CD14-positive monocyte (primary cell): ENCODE data around the gene PPP2R2C. TPM values are rescaled to one million over a fixed set of nuclear protein-coding genes. Genes with fewer than 3 reads are reported as not detected.

Experiments used
- DNase-seq, 3 donors: peaks; one replicate each; pipeline ENCODE4 v3.0.0-alpha.2; 2011 to 2022
- H2AFZ ChIP-seq: 2 replicates; pipeline ENCODE4 v1.6.0; 2012; ENCODE audit warnings: mild to moderate bottlenecking, low read depth, low read length, inconsistent platforms; ENCODE audit not compliant: insufficient read depth, poor library complexity, severe bottlenecking
- H3K27ac ChIP-seq, 2 donors: 1 replicate in 1 of 2; 2 replicates in 1 of 2; pipeline ENCODE4 v1.5.1; 2012 to 2013; ENCODE audit warnings: low read length in 2 of 2, control low read depth in 1 of 2, inconsistent platforms in 1 of 2, low read depth in 1 of 2, mild to moderate bottlenecking in 1 of 2
- H3K27me3 ChIP-seq, 2 donors: one replicate each; pipeline versions ENCODE4 v1.6.0 to v1.6.1; 2011 to 2013; ENCODE audit warnings: low read length in 2 of 2; ENCODE audit not compliant: control insufficient read depth in 2 of 2, insufficient read depth in 2 of 2
- H3K36me3 ChIP-seq, 2 donors: replicated peaks in 1 of 2; 1 replicate in 1 of 2; 2 replicates in 1 of 2; pipeline versions ENCODE4 v1.5.1 to v1.6.1; 2012 to 2013; ENCODE audit warnings: low read length in 2 of 2, control low read depth in 1 of 2, inconsistent platforms in 1 of 2, mild to moderate bottlenecking in 1 of 2; ENCODE audit not compliant: insufficient read depth in 2 of 2, control insufficient read depth in 1 of 2
- H3K4me1 ChIP-seq, 2 donors: 1 replicate in 1 of 2; 2 replicates in 1 of 2; pipeline versions ENCODE4 v1.5.1 to v1.6.1; 2012 to 2013; ENCODE audit warnings: low read length in 2 of 2, control low read depth in 1 of 2, inconsistent platforms in 1 of 2, mild to moderate bottlenecking in 1 of 2, moderate library complexity in 1 of 2; ENCODE audit not compliant: insufficient read depth in 2 of 2, control insufficient read depth in 1 of 2
- H3K4me2 ChIP-seq: replicated peaks from 2 replicates; pipeline ENCODE3; 2012; ENCODE audit warnings: low read length, moderate library complexity, mild to moderate bottlenecking; ENCODE audit not compliant: poor library complexity, severe bottlenecking; ENCODE audit errors: extremely low read depth
- H3K4me3 ChIP-seq, 3 experiments: fragments of 200-600 bp in 1 of 3; sonication (generic) in 1 of 3; replicated peaks in 1 of 3; 1 replicate in 2 of 3; 2 replicates in 1 of 3; pipeline ENCODE4 v1.5.1; 2011 to 2013; ENCODE audit warnings: low read length in 3 of 3, mild to moderate bottlenecking in 3 of 3, control low read depth in 2 of 3, low read depth in 2 of 3, inconsistent platforms in 1 of 3, moderate library complexity in 1 of 3
- H3K79me2 ChIP-seq: 2 replicates; pipeline ENCODE4 v1.6.0; 2012; ENCODE audit warnings: mild to moderate bottlenecking, control low read depth, inconsistent platforms, low read length, moderate library complexity; ENCODE audit not compliant: insufficient read depth
- H3K9ac ChIP-seq: 2 replicates; pipeline ENCODE4 v1.6.0; 2017; ENCODE audit warnings: low read length, mild to moderate bottlenecking; ENCODE audit not compliant: insufficient read depth, poor library complexity, severe bottlenecking
- H3K9me3 ChIP-seq, 2 donors: replicated peaks in 1 of 2; 1 replicate in 1 of 2; 2 replicates in 1 of 2; pipeline versions ENCODE4 v1.5.1 to v1.6.1; 2012 to 2013; ENCODE audit warnings: low read length in 2 of 2, control low read depth in 1 of 2; ENCODE audit not compliant: control insufficient read depth in 1 of 2, insufficient read depth in 1 of 2
- H4K20me1 ChIP-seq: 2 replicates; pipeline ENCODE4 v1.6.0; 2012; ENCODE audit warnings: mild to moderate bottlenecking, low read length, control low read depth, moderate library complexity; ENCODE audit not compliant: insufficient read depth
- H3K27ac Mint-ChIP-seq, 7 donors: one replicate each; pipeline ENCODE4 v1.8.0; 2020; ENCODE audit warnings: mild to moderate bottlenecking in 7 of 7, mixed read lengths in 7 of 7, moderate library complexity in 6 of 7, inconsistent platforms in 2 of 7
- H3K27me3 Mint-ChIP-seq, 3 donors: one replicate each; pipeline ENCODE4 v1.8.0; 2021 to 2022; ENCODE audit warnings: low read depth in 3 of 3, mild to moderate bottlenecking in 3 of 3, mixed read lengths in 3 of 3, moderate library complexity in 3 of 3, inconsistent platforms in 1 of 3
- H3K36me3 Mint-ChIP-seq, 2 donors: one replicate each; pipeline ENCODE4 v1.8.0; 2020; ENCODE audit warnings: mixed read lengths in 2 of 2, inconsistent platforms in 1 of 2, mild to moderate bottlenecking in 1 of 2
- H3K4me1 Mint-ChIP-seq: one replicate; pipeline ENCODE4 v1.8.0; 2020; ENCODE audit warnings: mild to moderate bottlenecking, mixed read lengths
- H3K4me3 Mint-ChIP-seq, 2 donors: one replicate each; pipeline ENCODE4 v1.8.0; 2020; ENCODE audit warnings: mild to moderate bottlenecking in 2 of 2, mixed read lengths in 2 of 2, moderate library complexity in 1 of 2
- H3K9me3 Mint-ChIP-seq, 7 donors: one replicate each; pipeline ENCODE4 v1.8.0; 2020 to 2022; ENCODE audit warnings: mixed read lengths in 7 of 7, mild to moderate bottlenecking in 6 of 7, moderate library complexity in 6 of 7, inconsistent platforms in 2 of 7
- WGBS: methylation state at CpG from one replicate; pipeline ENCODE4 v1.1.5; 2013; ENCODE audit warnings: missing lambda C conversion rate; ENCODE audit not compliant: insufficient coverage; 5-methylcytosine and 5-hydroxymethylcytosine counted together
- intact Hi-C, 2 donors: fragments of 100-400 bp; cut with micrococcal nuclease; formaldehyde crosslinking; loops; one replicate each; pipeline versions ENCODE4 v1.15.0 to v1.15.1; 2023
- polyA plus RNA-seq, 3 donors: library from polyadenylated mRNA; depleted of rRNA in 1 of 3; unstranded in 2 of 3; stranded (reverse) in 1 of 3; fragments of 300-500 nt in 2 of 3; fragments of >200 nt in 1 of 3; fragmentation: Illumina TruSeq in 2 of 3; gene quantifications; 1 replicate in 2 of 3; 2 replicates in 1 of 3; pipeline ENCODE4 v1.2.3, GENCODE V29; 2012 to 2021
- TF ChIP-seq, protein P1 (sequence below): fragments of 200-600 bp; IDR thresholded peaks from one replicate; pipeline ENCODE4 v1.8.0; 2022; ENCODE audit warnings: antibody characterized with exemption, mild to moderate bottlenecking

PPP2R2C gene
- polyA plus RNA-seq, 3 donors: not detected

DNA sequence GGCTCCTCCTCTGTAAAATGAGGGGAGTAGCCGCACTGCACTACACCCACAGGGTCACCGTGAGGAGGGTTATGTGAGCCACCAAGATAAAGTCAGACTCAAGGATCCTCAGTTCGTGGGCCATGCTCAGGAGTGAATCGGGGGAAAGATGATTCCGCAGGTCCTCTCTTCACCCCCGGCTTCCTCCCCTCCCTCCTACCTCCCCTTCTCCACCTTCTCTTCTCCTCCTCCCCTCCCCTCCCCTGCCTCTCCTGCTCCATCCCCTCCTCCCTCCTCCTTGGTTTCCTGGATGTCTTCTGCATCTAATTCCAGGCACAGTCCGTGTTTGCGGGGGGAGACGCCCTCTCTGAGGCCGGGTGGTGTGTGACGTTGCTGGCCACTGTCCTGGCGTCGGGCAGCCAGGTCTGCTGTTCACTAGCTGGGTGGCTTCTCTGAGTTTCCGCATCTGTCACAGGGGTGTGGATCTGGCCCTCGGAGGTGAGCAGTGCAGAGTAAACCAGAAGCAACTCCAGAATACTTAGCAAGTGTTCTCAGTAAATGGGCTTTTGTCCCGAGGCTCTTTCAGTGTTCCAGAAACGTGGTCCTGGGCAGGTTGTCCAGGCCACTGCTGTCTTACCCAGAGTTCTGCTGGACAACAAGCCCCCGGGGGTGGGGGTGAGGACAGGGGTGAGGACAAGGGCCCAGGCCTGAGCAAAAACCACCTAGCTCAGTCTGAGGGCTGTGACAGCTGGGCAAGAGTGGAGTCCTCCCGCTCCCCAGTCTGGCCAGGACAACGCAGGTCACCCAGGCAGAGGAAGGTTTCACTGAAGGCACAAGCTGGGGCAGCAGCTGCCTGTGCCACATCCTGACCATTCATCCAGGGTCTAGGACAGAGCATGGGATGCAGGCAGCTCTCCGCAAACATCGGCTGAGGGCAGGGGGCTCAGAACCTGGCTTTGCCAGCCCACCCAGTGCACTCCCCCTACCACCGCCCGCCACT is 92.4 kb downstream of the PPP2R2C start:
- H3K9me3 ChIP-seq: no peaks in the 10 kb centered on the region
- H3K9ac ChIP-seq: no peak overlapping the region
- Mint-ChIP-seq H3K36me3 (no peaks in the 10 kb centered on the region), H3K27ac (peak overlapping the region in 1 of 7 donors; percentile 8), H3K9me3 (no peaks in the 10 kb centered on the region), H3K27me3 (peaks cover 9 to 13% (median 13%) of the 10 kb centered on the region in 3 donors), H3K4me3 (peak overlapping the region in 1 of 2 donors; percentile 39), H3K4me1 (no peaks in the 10 kb centered on the region)
- H3K4me1 ChIP-seq: no peaks in the 10 kb centered on the region
- H3K4me2 ChIP-seq: no peak overlapping the region
- 44% methylated on average over 20 of the region's 24 CpGs for WGBS
- TF ChIP-seq, protein P1, sequence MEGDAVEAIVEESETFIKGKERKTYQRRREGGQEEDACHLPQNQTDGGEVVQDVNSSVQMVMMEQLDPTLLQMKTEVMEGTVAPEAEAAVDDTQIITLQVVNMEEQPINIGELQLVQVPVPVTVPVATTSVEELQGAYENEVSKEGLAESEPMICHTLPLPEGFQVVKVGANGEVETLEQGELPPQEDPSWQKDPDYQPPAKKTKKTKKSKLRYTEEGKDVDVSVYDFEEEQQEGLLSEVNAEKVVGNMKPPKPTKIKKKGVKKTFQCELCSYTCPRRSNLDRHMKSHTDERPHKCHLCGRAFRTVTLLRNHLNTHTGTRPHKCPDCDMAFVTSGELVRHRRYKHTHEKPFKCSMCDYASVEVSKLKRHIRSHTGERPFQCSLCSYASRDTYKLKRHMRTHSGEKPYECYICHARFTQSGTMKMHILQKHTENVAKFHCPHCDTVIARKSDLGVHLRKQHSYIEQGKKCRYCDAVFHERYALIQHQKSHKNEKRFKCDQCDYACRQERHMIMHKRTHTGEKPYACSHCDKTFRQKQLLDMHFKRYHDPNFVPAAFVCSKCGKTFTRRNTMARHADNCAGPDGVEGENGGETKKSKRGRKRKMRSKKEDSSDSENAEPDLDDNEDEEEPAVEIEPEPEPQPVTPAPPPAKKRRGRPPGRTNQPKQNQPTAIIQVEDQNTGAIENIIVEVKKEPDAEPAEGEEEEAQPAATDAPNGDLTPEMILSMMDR: no peak
- H3K27me3 ChIP-seq: no peaks in the 10 kb centered on the region
- intact Hi-C loops: no loop called here
- H2AFZ ChIP-seq: no peak overlapping the region
- no peaks in the 10 kb centered on the region for H4K20me1 ChIP-seq
- H3K4me3 ChIP-seq: no peak overlapping the region
- no peak overlapping the region for H3K27ac ChIP-seq
- DNase-seq: no peak
- no peaks in the 10 kb centered on the region for H3K36me3 ChIP-seq
- no peaks in the 10 kb centered on the region for H3K79me2 ChIP-seq

DNA sequence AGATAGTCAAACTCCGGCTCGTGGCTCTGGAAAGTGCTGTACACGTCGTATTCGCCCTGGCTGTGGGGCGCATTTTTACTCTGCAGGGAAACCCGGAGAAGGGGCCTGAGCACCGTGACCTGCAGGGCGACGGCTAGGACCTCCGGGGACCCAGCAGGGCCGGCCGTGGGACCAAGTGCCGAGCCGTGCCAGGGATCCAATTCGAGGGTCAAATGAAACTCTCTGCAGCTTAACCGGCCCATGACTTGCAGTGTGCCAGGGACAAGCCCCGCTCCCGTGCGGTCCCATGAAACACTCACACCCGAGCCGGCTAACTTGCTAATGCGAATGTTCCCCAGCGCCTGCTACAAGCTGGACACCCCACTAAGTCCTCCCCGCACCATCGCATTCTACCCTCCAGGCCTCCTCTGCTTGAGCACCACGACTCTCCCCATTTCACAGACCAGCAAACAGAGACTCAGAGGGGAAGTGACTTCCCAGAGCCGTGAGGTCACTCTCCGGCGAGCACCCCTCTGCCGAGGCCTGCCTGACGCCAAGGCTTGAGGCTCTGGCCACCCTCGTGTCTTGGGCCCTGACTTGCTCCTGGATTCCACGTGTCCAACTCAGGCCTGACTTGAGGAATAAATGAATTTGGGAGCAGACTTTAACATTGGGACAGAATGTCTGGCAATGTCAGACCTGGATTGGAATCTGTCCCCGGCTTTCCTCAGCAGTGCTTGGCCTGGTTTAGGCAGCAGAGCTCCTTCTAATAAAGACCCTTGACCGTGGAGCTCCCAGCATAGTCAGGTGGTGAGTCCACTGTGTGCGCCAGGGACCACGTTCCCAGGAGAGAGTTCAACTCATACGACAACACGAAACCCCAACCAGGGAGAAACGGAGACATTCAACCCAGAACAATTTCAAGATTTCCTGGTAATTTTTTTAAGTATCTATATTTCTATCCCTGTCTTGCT is 93.6 kb downstream of the PPP2R2C start:
- Mint-ChIP-seq H3K9me3 (no peaks in the 10 kb centered on the region), H3K4me3 (peak overlapping the region in 1 of 2 donors; percentile 33), H3K27ac (no peak overlapping the region), H3K4me1 (no peaks in the 10 kb centered on the region), H3K36me3 (no peaks in the 10 kb centered on the region), H3K27me3 (peaks cover 11 to 14% (median 13%) of the 10 kb centered on the region in 3 donors)
- intact Hi-C loops: no loop called here
- Histone ChIP-seq H3K79me2 (no peaks in the 10 kb centered on the region), H4K20me1 (no peaks in the 10 kb centered on the region), H3K9me3 (no peaks in the 10 kb centered on the region), H3K4me2 (no peak overlapping the region), H3K36me3 (no peaks in the 10 kb centered on the region), H2AFZ (no peak overlapping the region), H3K27ac (no peak overlapping the region), H3K4me3 (no peak overlapping the region), H3K4me1 (no peaks in the 10 kb centered on the region), H3K27me3 (no peaks in the 10 kb centered on the region), H3K9ac (no peak overlapping the region)
- 90% methylated on average over 36 of the region's 41 CpGs for WGBS
- DNase-seq: no peak
- TF ChIP-seq, protein P1: no peak
